Mesenchymal stem cell (in vitro differentiated cells and primary cell): ENCODE measurements around the gene KRTAP9-2.
A peak's percentile ranks its signal among the peaks of the same experiment; 100 is the strongest.
"Not testable (repeated sequence)": the region's sequence is repeated elsewhere in the genome, so short reads cannot be mapped to it uniquely, and the experiment has no call there.

Experiments
- DNase-seq: peaks from one replicate; pipeline ENCODE4 v3.0.0-alpha.2; 2013
- H2AFZ ChIP-seq: one replicate; pipeline ENCODE4 v1.6.1; 2013; ENCODE audit warnings: low read depth, mild to moderate bottlenecking, control low read depth, inconsistent platforms, low read length, moderate library complexity
- H2AK5ac ChIP-seq: 2 replicates; pipeline ENCODE4 v1.6.1; 2013; ENCODE audit warnings: low read length, moderate library complexity, mild to moderate bottlenecking, inconsistent platforms; ENCODE audit not compliant: severe bottlenecking
- H2BK120ac ChIP-seq: one replicate; pipeline ENCODE4 v1.6.1; 2013; ENCODE audit warnings: low read depth, mild to moderate bottlenecking, inconsistent platforms, low read length, moderate library complexity
- H2BK12ac ChIP-seq, 2 experiments: one replicate each; pipeline ENCODE4 v1.6.1; 2013; ENCODE audit warnings: inconsistent platforms in 2 of 2, low read length in 2 of 2, mild to moderate bottlenecking in 2 of 2, moderate library complexity in 2 of 2, control low read depth in 1 of 2
- H2BK15ac ChIP-seq: one replicate; pipeline ENCODE4 v1.6.1; 2013; ENCODE audit warnings: mild to moderate bottlenecking, low read depth, inconsistent platforms; ENCODE audit not compliant: poor library complexity, severe bottlenecking
- H2BK5ac ChIP-seq: 2 replicates; pipeline ENCODE4 v1.6.1; 2013; ENCODE audit warnings: low read depth, mild to moderate bottlenecking, low read length, control low read depth, inconsistent platforms; ENCODE audit not compliant: poor library complexity, severe bottlenecking
- H3K14ac ChIP-seq, 2 experiments: one replicate each; pipeline ENCODE4 v1.6.1; 2013; ENCODE audit warnings: inconsistent platforms in 2 of 2, low read length in 2 of 2, control low read depth in 1 of 2, mild to moderate bottlenecking in 1 of 2, moderate library complexity in 1 of 2
- H3K18ac ChIP-seq, 2 experiments: one replicate each; pipeline ENCODE4 v1.6.1; 2013; ENCODE audit warnings: inconsistent platforms in 2 of 2, low read length in 2 of 2, control low read depth in 1 of 2, low read depth in 1 of 2, mild to moderate bottlenecking in 1 of 2
- H3K23ac ChIP-seq, 2 experiments: one replicate each; pipeline ENCODE4 v1.6.1; 2013; ENCODE audit warnings: inconsistent platforms in 2 of 2, low read length in 2 of 2, mild to moderate bottlenecking in 2 of 2, moderate library complexity in 2 of 2, control low read depth in 1 of 2
- H3K27ac ChIP-seq: 2 replicates; pipeline ENCODE4 v1.5.1; 2013; ENCODE audit warnings: mild to moderate bottlenecking, moderate library complexity, low read length, control low read depth, inconsistent platforms; ENCODE audit not compliant: poor library complexity, severe bottlenecking
- H3K27me3 ChIP-seq, 2 experiments: 2 replicates each; pipeline versions ENCODE4 v1.6.1 to v1.7.0; 2013; ENCODE audit warnings: low read length in 2 of 2, mild to moderate bottlenecking in 2 of 2, moderate library complexity in 2 of 2, control low read depth in 1 of 2, inconsistent platforms in 1 of 2; ENCODE audit not compliant: control insufficient read depth in 1 of 2, insufficient read depth in 1 of 2
- H3K36me3 ChIP-seq, 2 experiments: 2 replicates each; pipeline versions ENCODE4 v1.6.1 to v1.7.0; 2013; ENCODE audit warnings: low read length in 2 of 2, control low read depth in 1 of 2, inconsistent platforms in 1 of 2, low read depth in 1 of 2, mild to moderate bottlenecking in 1 of 2; ENCODE audit not compliant: insufficient read depth in 2 of 2, control insufficient read depth in 1 of 2
- H3K4ac ChIP-seq, 2 experiments: one replicate each; pipeline ENCODE4 v1.6.1; 2013; ENCODE audit warnings: inconsistent platforms in 2 of 2, low read length in 2 of 2, mild to moderate bottlenecking in 2 of 2, moderate library complexity in 2 of 2, control low read depth in 1 of 2, low read depth in 1 of 2
- H3K4me1 ChIP-seq: 2 replicates; pipeline ENCODE4 v1.6.1; 2013; ENCODE audit warnings: low read depth, low read length, control low read depth; ENCODE audit not compliant: control insufficient read depth, insufficient read depth
- H3K4me2 ChIP-seq: 2 replicates; pipeline ENCODE4 v1.6.1; 2013; ENCODE audit warnings: low read length, mild to moderate bottlenecking, inconsistent platforms; ENCODE audit not compliant: poor library complexity, severe bottlenecking
- H3K4me3 ChIP-seq, 2 experiments: 2 replicates each; pipeline versions ENCODE4 v1.5.1 to v1.7.0; 2013; ENCODE audit warnings: low read length in 2 of 2, mild to moderate bottlenecking in 2 of 2, control low read depth in 1 of 2, low read depth in 1 of 2; ENCODE audit not compliant: insufficient read depth in 1 of 2
- H3K79me1 ChIP-seq: replicated peaks from 2 replicates; pipeline ENCODE4 v1.6.1; 2013; ENCODE audit warnings: mild to moderate bottlenecking, control low read depth, low read length, inconsistent platforms; ENCODE audit not compliant: poor library complexity, severe bottlenecking
- H3K9ac ChIP-seq: 2 replicates; pipeline ENCODE4 v1.7.0; 2013; ENCODE audit warnings: mild to moderate bottlenecking, low read length, moderate library complexity
- H3K9me3 ChIP-seq: 2 replicates; pipeline ENCODE4 v1.7.0; 2013; ENCODE audit warnings: mild to moderate bottlenecking, low read length; ENCODE audit not compliant: control insufficient read depth
- H4K8ac ChIP-seq: one replicate; pipeline ENCODE4 v1.6.1; 2013; ENCODE audit warnings: inconsistent platforms, mild to moderate bottlenecking, low read length, moderate library complexity
- H4K91ac ChIP-seq: one replicate; pipeline ENCODE4 v1.6.1; 2013; ENCODE audit warnings: mild to moderate bottlenecking, low read length, inconsistent platforms
- WGBS: methylation state at CpG from one replicate; pipeline ENCODE4 v1.1.7; 2013; ENCODE audit warnings: mixed read lengths; 5-methylcytosine and 5-hydroxymethylcytosine counted together

KRTAP9-2 gene

GRCh38 chr17:41267711-41268110, 41.3 kb downstream of the KRTAP9-2 start:
- Histone ChIP-seq H3K9ac (no peak overlapping the region), H3K79me1 (no peaks in the 10 kb centered on the region), H3K14ac (no peak overlapping the region), H3K4me2 (no peak overlapping the region), H3K27ac (no peak overlapping the region), H4K8ac (no peak overlapping the region), H3K4me1 (no peaks in the 10 kb centered on the region), H3K9me3 (no peaks in the 10 kb centered on the region), H3K4me3 (no peak overlapping the region), H2BK120ac (no peak overlapping the region), H3K4ac (no peak overlapping the region), H2AK5ac (no peak overlapping the region), H2BK12ac (no peak overlapping the region), H3K36me3 (no peaks in the 10 kb centered on the region), H4K91ac (no peak overlapping the region), H2BK5ac (no peak overlapping the region), H2AFZ (no peak overlapping the region), H3K27me3 (peaks cover 0 to 21% of the 10 kb centered on the region in 2 experiments), H3K18ac (no peak overlapping the region), H3K23ac (no peak overlapping the region), H2BK15ac (no peak overlapping the region)
- no peak for DNase-seq
- WGBS: no CpG with 5 or more reads among the region's 3 CpGs

GRCh38 chr17:41271323-41271722, 44.9 kb downstream of the KRTAP9-2 start:
- not testable (repeated sequence) for H3K36me3 ChIP-seq, H3K14ac ChIP-seq, H2AFZ ChIP-seq, H3K79me1 ChIP-seq, H2BK15ac ChIP-seq, H3K23ac ChIP-seq, H4K91ac ChIP-seq, H3K27ac ChIP-seq, DNase-seq, H2AK5ac ChIP-seq, H3K9me3 ChIP-seq, H3K4me3 ChIP-seq, H3K4ac ChIP-seq, H4K8ac ChIP-seq, H2BK5ac ChIP-seq, H3K18ac ChIP-seq, H3K4me1 ChIP-seq, H2BK12ac ChIP-seq, H3K9ac ChIP-seq, H3K27me3 ChIP-seq, H2BK120ac ChIP-seq, H3K4me2 ChIP-seq
- no CpG with 5 or more reads among the region's 1 CpG for WGBS

GRCh38 chr17:41271858-41272257, 45.4 kb downstream of the KRTAP9-2 start:
- no peak overlapping the region for H3K4me2 ChIP-seq
- H3K9me3 ChIP-seq: no peaks in the 10 kb centered on the region
- no CpG with 5 or more reads among the region's 1 CpG for WGBS
- H3K36me3 ChIP-seq: no peaks in the 10 kb centered on the region
- H2AK5ac ChIP-seq: no peak overlapping the region
- no peak overlapping the region for H2BK120ac ChIP-seq
- peaks cover 0 to 9% of the 10 kb centered on the region in 2 experiments for H3K27me3 ChIP-seq
- no peak overlapping the region for H3K27ac ChIP-seq
- no peak overlapping the region for H2BK5ac ChIP-seq
- H2AFZ ChIP-seq: no peak overlapping the region
- no peak overlapping the region for H4K91ac ChIP-seq
- no peak overlapping the region for H2BK12ac ChIP-seq
- no peak overlapping the region for H4K8ac ChIP-seq
- DNase-seq: no peak
- no peak overlapping the region for H3K4ac ChIP-seq
- H3K9ac ChIP-seq: no peak overlapping the region
- no peak overlapping the region for H3K14ac ChIP-seq
- H3K79me1 ChIP-seq: no peaks in the 10 kb centered on the region
- H3K4me1 ChIP-seq: peaks cover 3% of the 10 kb centered on the region
- no peak overlapping the region for H2BK15ac ChIP-seq
- H3K23ac ChIP-seq: no peak overlapping the region
- H3K4me3 ChIP-seq: no peak overlapping the region
- no peak overlapping the region for H3K18ac ChIP-seq

- H2BK120ac ChIP-seq, H2AFZ ChIP-seq, H3K18ac ChIP-seq, H4K91ac ChIP-seq, H2AK5ac ChIP-seq, H3K4me3 ChIP-seq, H2BK5ac ChIP-seq, H3K27ac ChIP-seq, H3K9me3 ChIP-seq, H3K4me1 ChIP-seq, H3K27me3 ChIP-seq, DNase-seq, H3K9ac ChIP-seq, H3K4me2 ChIP-seq, H2BK15ac ChIP-seq, H3K4ac ChIP-seq, H3K36me3 ChIP-seq, H3K79me1 ChIP-seq, H3K23ac ChIP-seq, H2BK12ac ChIP-seq: not testable (repeated sequence)
- Histone ChIP-seq H3K14ac (peak within 1 kb of the TSS in 1 of 2 experiments; percentile 2), H4K8ac (peak within 1 kb of the TSS; percentile 29)
- whole genome bisulfite sequencing: 75% methylated on average over 3 of the region's 3 CpGs
Measured at GRCh38 chr17:41275648-41276190, 49.3 kb downstream of the KRTAP9-2 start, which contains the start of gene KRTAP9-7. TSS of gene KRTAP9-7 (plus strand) at chr17:41275698. CDS start at chr17:41275698, 0 bp downstream.
